Choroid plexus epithelial cell (primary cell): ENCODE results near the gene SMG5.

ENCODE experiments used
- DNase-seq: peaks from one replicate; pipeline ENCODE4 v3.0.0-alpha.2; 2010; ENCODE audit warnings: low read depth
- H3K4me3 ChIP-seq: 2 replicates; pipeline ENCODE4 v1.5.1; 2011; ENCODE audit warnings: low read depth, mild to moderate bottlenecking, control low read depth, low read length, moderate library complexity
- TF ChIP-seq, protein P1 (sequence below): conservative IDR thresholded peaks from 2 replicates; pipeline ENCODE4 v1.5.1; 2011; ENCODE audit warnings: low read depth, mild to moderate bottlenecking, control low read depth, inconsistent platforms, low read length, moderate library complexity

Gene SMG5

DNA sequence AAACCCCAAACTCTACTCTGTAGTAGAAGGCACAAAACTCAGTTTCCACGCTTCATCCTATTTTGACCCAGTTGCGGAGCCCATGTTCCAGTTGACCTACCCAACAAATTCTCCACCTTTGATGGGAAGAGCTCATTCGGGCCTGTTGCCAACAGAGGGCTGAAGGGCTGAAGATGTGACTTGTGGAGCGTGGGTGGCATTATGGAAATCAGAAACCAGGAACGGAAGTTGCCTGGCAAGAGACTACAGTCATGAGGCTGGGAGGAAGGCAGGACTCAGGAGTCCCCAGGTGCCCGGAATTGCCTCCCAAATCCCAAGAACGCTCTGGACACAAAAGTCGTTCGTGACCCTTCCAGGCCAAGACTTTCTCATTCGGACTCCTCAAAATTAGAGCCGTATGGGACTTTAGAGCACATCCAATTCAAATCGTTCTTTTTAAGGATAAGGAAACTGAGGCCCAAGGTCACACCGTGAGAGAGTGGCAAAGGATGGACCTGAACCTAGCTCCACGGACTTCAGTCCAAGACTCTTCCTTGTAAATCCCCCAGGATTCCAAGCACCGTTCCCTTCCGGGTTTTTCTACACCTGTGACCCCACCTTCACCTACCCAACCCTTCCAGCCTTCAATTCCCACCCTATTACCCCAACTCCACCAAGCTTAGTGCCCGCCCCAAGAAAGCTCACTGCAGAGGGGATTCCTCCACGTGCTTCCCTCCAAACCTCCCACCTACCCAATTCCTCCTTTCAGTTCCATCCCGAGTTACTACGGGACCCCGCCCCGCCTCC, 739 bp downstream of the SMG5 start:
- peak overlapping the region; percentile 95 for H3K4me3 ChIP-seq
- peak; percentile 34 for DNase-seq
- TF ChIP-seq, protein P1, sequence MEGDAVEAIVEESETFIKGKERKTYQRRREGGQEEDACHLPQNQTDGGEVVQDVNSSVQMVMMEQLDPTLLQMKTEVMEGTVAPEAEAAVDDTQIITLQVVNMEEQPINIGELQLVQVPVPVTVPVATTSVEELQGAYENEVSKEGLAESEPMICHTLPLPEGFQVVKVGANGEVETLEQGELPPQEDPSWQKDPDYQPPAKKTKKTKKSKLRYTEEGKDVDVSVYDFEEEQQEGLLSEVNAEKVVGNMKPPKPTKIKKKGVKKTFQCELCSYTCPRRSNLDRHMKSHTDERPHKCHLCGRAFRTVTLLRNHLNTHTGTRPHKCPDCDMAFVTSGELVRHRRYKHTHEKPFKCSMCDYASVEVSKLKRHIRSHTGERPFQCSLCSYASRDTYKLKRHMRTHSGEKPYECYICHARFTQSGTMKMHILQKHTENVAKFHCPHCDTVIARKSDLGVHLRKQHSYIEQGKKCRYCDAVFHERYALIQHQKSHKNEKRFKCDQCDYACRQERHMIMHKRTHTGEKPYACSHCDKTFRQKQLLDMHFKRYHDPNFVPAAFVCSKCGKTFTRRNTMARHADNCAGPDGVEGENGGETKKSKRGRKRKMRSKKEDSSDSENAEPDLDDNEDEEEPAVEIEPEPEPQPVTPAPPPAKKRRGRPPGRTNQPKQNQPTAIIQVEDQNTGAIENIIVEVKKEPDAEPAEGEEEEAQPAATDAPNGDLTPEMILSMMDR: no peak

DNA sequence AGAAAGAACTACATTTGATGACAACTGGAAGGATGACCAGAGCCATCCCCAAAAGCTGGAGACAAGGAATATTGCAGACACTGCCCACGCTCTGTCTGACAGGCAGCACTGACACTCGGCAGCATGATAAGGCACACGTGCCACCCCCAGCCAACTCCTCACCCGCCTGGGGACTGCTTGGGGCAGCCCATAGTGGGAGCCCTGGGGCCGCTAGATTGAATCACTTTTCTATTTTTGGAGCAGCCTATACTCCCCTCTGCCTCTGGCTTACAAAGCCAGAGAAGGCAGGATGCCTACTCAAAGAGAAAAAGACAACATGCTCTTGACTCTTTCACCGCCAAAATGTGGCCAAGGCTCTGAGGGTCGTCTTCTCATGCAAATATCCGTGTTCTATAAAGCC, 1.3 kb downstream of the SMG5 start:
- peak; percentile 58 for DNase-seq
- TF ChIP-seq, protein P1: peak; percentile 33
- peak overlapping the region; percentile 95 for H3K4me3 ChIP-seq

GRCh38 chr1:156279837-156280236, 2.8 kb downstream of the SMG5 start:
- no peak overlapping the region for H3K4me3 ChIP-seq
- DNase-seq: no peak
- TF ChIP-seq, protein P1: no peak

GRCh38 chr1:156276966-156277381, 5.7 kb downstream of the SMG5 start:
- TF ChIP-seq, protein P1: no peak
- peak; percentile 50 for DNase-seq
- H3K4me3 ChIP-seq: no peak overlapping the region

GRCh38 chr1:156276532-156276931, 6.1 kb downstream of the SMG5 start:
- TF ChIP-seq, protein P1: no peak
- H3K4me3 ChIP-seq: no peak overlapping the region
- peak; percentile 36 for DNase-seq

GRCh38 chr1:156270314-156270713, 12.3 kb downstream of the SMG5 start:
- DNase-seq: no peak
- TF ChIP-seq, protein P1: no peak
- H3K4me3 ChIP-seq: no peak overlapping the region

- DNase-seq: peak; percentile 61
- no peak overlapping the region for H3K4me3 ChIP-seq
- TF ChIP-seq, protein P1: no peak
Measured at GRCh38 chr1:156268336-156268735, 14.3 kb downstream of the SMG5 start.
